ENCODE data around the gene TBC1D9B. TPM values are rescaled to one million over a fixed set of nuclear protein-coding genes. Genes with fewer than 3 reads are reported as not detected.
A peak's percentile ranks its signal among the peaks of the same experiment; 100 is the strongest.

TBC1D9B gene
- total and polyA plus RNA-seq, 9 of the 15 experiments (the other 6 are each of a cell fraction or from before 2014, with no cell fraction given), result 2.9 to 59.1 (median 33.5) TPM

DNA sequence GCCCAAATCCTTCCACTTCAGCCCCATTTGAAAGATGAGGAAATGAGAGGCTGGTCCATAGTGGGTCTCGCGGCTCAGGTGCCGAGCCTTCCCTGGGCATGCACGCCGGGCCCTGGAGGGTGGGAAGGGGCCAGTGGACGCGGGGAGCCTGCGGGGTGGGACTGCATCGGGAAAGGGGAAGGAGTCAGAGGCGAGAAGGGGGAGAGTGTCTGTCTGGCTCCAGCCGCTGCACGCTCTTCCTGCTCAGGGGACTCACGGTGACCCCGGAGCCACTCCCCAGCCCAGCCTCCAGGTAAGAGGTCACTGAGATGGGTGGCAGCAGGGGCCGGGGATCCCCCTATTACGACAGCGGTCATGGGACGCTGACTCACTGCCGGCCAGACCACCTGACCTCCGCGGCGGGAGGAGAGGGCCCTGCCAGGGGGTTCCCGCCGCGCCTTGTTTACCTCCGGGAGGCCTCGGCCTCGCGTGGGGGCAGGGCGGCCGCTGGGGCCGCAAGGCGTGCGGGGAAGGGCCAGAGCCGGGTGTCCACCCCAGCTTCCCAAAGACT lies 88.9 kb downstream of the TBC1D9B start (continued):
- TF ChIP-seq ZBTB12 (CRISPR knock-in tag; IDR thresholded peaks at IDR 0.05) (peak; percentile 70), ZNF583 (CRISPR knock-in tag; IDR thresholded peaks at IDR 0.05) (0 out of 2 replicates have a peak, but pooled peaks have one; percentile 30), MTA2 (IDR thresholded peaks at IDR 0.05; ENCODE audit: low read depth) (peak; percentile 48; the same call in 1 of the 2 replicates), SMARCE1 (IDR thresholded peaks at IDR 0.05) (peak; percentile 77), CXXC5 (CRISPR knock-in tag; IDR thresholded peaks at IDR 0.05) (peak; percentile 92), FIP1L1 (IDR thresholded peaks at IDR 0.05; ENCODE audit: low read depth, low read length, poor library complexity, severe bottlenecking) (peak; percentile 73), RAD51 (IDR thresholded peaks at IDR 0.05; ENCODE audit: borderline replicate concordance, low read depth) (peak; percentile 92), SIN3B (IDR thresholded peaks at IDR 0.05; ENCODE audit: low read depth) (no peak), CBFA2T2 (conservative IDR thresholded peaks at IDR 0.05) (peak; percentile 71), ZNF324 (CRISPR knock-in tag; IDR thresholded peaks at IDR 0.05) (no peak), ZNF586 (CRISPR knock-in tag; conservative IDR thresholded peaks at IDR 0.05) (0 out of 2 replicates have a peak, but pooled peaks have one; percentile 12), ZBTB9 (CRISPR knock-in tag; IDR thresholded peaks at IDR 0.05) (peak; percentile 92), ARID1B (IDR thresholded peaks at IDR 0.05) (peak; percentile 81), REST (IDR thresholded peaks at IDR 0.05; ENCODE audit: borderline replicate concordance) (peak; percentile 66), REST (CRISPR knock-in tag; IDR thresholded peaks at IDR 0.05; ENCODE audit: low read depth) (no peak), ETV1 (tag; conservative IDR thresholded peaks at IDR 0.05; ENCODE audit: low read depth) (peak; percentile 85)
- TF ChIP-seq, protein P1, sequence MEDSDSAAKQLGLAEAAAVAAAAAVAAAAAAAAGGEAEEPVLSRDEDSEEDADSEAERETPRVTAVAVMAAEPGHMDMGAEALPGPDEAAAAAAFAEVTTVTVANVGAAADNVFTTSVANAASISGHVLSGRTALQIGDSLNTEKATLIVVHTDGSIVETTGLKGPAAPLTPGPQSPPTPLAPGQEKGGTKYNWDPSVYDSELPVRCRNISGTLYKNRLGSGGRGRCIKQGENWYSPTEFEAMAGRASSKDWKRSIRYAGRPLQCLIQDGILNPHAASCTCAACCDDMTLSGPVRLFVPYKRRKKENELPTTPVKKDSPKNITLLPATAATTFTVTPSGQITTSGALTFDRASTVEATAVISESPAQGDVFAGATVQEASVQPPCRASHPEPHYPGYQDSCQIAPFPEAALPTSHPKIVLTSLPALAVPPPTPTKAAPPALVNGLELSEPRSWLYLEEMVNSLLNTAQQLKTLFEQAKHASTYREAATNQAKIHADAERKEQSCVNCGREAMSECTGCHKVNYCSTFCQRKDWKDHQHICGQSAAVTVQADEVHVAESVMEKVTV (CRISPR knock-in tag; IDR thresholded peaks at IDR 0.05), result no peak

Data from K562 (cell line).